ENCODE results near the gene TPM2. TPM values are rescaled to one million over a fixed set of nuclear protein-coding genes. Genes with fewer than 3 reads are reported as not detected.
A peak's percentile ranks its signal among the peaks of the same experiment; 100 is the strongest.

Gene TPM2
- total and polyA plus RNA-seq, 11 donors = 621 to 2,450 (median 858) TPM

- H3K27me3 ChIP-seq = no peaks in the 10 kb centered on the region
- WGBS, 4 donors = 81 to 90% (median 85%) methylated on average over 11 of the region's 11 CpGs
- no peak for TF ChIP-seq CTCF (IDR thresholded peaks at IDR 0.05)
- TF ChIP-seq POLR2A (IDR thresholded peaks at IDR 0.05) = no peak
- no peaks in the 10 kb centered on the region for H3K9me3 ChIP-seq
- no peak overlapping the region for H3K4me3 ChIP-seq
- DNase-seq (no peak), ATAC-seq (no peak)
- peaks cover 0 to 11% (median 0%) of the 10 kb centered on the region in 12 donors for H3K4me1 ChIP-seq
- H3K36me3 ChIP-seq = peaks cover 19 to 100% (median 98%) of the 10 kb centered on the region in 9 donors
- intact Hi-C loops (cut with DNase I) = loop anchor here in 1 of 10 donors (5.0 kb wide), 1 partner anchor 36 kb away; no protein-coding TSS in a partner anchor
- H3K27ac ChIP-seq = no peak overlapping the region
Measured at GRCh38 chr9:35712762-35713400, 23.2 kb upstream of the TPM2 start.

- TF ChIP-seq POLR2A (IDR thresholded peaks at IDR 0.05) (no peak), CTCF (IDR thresholded peaks at IDR 0.05) (no peak)
- DNase-seq (no peak), ATAC-seq (peak in 1 of 4 donors; percentile 28)
- no peak overlapping the region for H3K4me3 ChIP-seq
- 86 to 92% (median 90%) methylated on average over 20 to 21 of the region's 21 CpGs for WGBS, 4 donors
- H3K27ac ChIP-seq = peak overlapping the region in 1 of 12 donors; percentile 3
- H3K9me3 ChIP-seq = no peaks in the 10 kb centered on the region
- H3K4me1 ChIP-seq = peaks cover 0 to 11% (median 0%) of the 10 kb centered on the region in 12 donors
- intact Hi-C loops (cut with DNase I) = loop anchor here in 1 of 10 donors (5.0 kb wide), 1 partner anchor 34 kb away; no protein-coding TSS in a partner anchor
- H3K27me3 ChIP-seq = no peaks in the 10 kb centered on the region
- peaks cover 14 to 100% (median 98%) of the 10 kb centered on the region in 9 donors for H3K36me3 ChIP-seq
Measured at GRCh38 chr9:35711501-35712428, 22.0 kb upstream of the TPM2 start.

GRCh38 chr9:35710818-35711500 is 21.2 kb upstream of the TPM2 start:
- Histone ChIP-seq H3K36me3 (peaks cover 9 to 100% (median 98%) of the 10 kb centered on the region in 9 donors), H3K27me3 (no peaks in the 10 kb centered on the region), H3K9me3 (no peaks in the 10 kb centered on the region), H3K4me1 (peaks cover 0 to 11% (median 0%) of the 10 kb centered on the region in 12 donors), H3K27ac (no peak overlapping the region), H3K4me3 (no peak overlapping the region)
- ATAC-seq = peak in 2 of 4 donors; percentile 13 to 25
- TF ChIP-seq CTCF (IDR thresholded peaks at IDR 0.05) = no peak
- no peak for TF ChIP-seq POLR2A (IDR thresholded peaks at IDR 0.05)
- intact Hi-C loops (cut with DNase I) = loop anchor here in 1 of 10 donors (5.0 kb wide), 1 partner anchor 34 kb away; no protein-coding TSS in a partner anchor
- 56 to 69% (median 65%) methylated on average over 7 of the region's 7 CpGs for WGBS, 4 donors
- no peak for DNase-seq
